GM12864 (cell line): Measurements from ENCODE around the gene SDK2.
A peak's percentile ranks its signal among the peaks of the same experiment; 100 is the strongest.
"Not testable (repeated sequence)": the region's sequence is repeated elsewhere in the genome, so short reads cannot be mapped to it uniquely, and the experiment has no call there.

Experiments used
- DNase-seq: peaks from one replicate; pipeline ENCODE4 v3.0.0-alpha.2; 2011; ENCODE audit warnings: low read depth
- H3K4me3 ChIP-seq: 2 replicates; pipeline ENCODE4 v1.5.1; 2011; ENCODE audit warnings: mild to moderate bottlenecking, low read depth, low read length, control low read depth
- TF ChIP-seq, protein P1 (sequence below): IDR thresholded peaks from 2 replicates; pipeline ENCODE4 v1.5.1; 2011; ENCODE audit warnings: low read depth, mild to moderate bottlenecking, moderate library complexity, low read length, control low read depth, inconsistent platforms; ENCODE audit errors: missing control alignments

The SDK2 gene

GRCh38 chr17:73311781-73312641 lies 332.2 kb downstream of the SDK2 start, which contains the start of gene CDC42EP4:
CDC42EP4 (minus strand) TSS chr17:73312001; CDS start chr17:73286500, 25,501 bp downstream.
- H3K4me3 ChIP-seq: peak within 1 kb of the TSS; percentile 62
- no peak for DNase-seq
- TF ChIP-seq, protein P1, sequence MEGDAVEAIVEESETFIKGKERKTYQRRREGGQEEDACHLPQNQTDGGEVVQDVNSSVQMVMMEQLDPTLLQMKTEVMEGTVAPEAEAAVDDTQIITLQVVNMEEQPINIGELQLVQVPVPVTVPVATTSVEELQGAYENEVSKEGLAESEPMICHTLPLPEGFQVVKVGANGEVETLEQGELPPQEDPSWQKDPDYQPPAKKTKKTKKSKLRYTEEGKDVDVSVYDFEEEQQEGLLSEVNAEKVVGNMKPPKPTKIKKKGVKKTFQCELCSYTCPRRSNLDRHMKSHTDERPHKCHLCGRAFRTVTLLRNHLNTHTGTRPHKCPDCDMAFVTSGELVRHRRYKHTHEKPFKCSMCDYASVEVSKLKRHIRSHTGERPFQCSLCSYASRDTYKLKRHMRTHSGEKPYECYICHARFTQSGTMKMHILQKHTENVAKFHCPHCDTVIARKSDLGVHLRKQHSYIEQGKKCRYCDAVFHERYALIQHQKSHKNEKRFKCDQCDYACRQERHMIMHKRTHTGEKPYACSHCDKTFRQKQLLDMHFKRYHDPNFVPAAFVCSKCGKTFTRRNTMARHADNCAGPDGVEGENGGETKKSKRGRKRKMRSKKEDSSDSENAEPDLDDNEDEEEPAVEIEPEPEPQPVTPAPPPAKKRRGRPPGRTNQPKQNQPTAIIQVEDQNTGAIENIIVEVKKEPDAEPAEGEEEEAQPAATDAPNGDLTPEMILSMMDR: no peak

- TF ChIP-seq, protein P1: no peak
- peak overlapping the region; percentile 62 for H3K4me3 ChIP-seq
- DNase-seq: no peak
Observed at GRCh38 chr17:73311428-73311780, 332.8 kb downstream of the SDK2 start.

DNA sequence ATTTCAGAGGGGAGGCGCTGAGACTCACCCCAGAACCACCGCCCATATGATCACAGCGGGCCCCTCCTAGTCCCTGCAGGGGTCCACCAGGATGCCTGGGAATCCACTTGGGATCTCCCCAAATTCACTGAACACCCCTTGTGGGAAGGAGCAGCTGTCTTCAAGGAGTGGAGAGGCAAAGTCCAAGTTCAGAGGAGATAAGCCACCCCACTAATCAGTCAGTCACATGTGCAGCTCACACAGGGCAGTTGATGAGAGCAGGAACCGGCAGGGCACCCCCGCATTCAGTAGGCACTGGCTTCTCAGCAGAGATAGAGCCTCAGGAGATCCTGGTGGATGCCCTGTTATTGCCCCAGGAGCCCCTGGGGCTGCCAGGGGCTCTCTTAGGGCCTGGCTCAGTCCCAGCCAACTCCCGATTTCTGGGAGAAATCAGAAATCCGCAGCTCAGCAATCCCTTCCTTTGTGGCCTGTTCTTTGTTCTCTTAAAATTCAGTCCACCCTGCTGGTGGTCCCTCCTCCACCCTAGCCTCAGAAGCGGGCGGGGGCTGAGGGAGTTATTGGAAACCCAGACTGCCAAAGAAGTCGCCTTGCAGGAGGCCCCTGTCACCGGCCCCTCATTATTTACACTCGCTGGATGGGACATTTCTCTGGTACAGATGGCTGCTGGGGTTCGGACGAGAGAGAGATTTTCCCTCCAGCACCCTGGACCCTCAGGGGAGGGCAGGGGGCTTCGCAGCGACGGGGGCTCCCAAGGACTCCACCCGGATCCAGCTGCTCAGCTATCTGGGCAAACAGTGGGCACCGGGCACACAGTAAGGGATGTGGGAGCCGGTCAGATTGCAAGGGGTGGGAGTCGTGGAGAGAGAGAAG lies 334.3 kb downstream of the SDK2 start:
- H3K4me3 ChIP-seq: peak overlapping the region; percentile 62
- TF ChIP-seq, protein P1: no peak
- no peak for DNase-seq

DNA sequence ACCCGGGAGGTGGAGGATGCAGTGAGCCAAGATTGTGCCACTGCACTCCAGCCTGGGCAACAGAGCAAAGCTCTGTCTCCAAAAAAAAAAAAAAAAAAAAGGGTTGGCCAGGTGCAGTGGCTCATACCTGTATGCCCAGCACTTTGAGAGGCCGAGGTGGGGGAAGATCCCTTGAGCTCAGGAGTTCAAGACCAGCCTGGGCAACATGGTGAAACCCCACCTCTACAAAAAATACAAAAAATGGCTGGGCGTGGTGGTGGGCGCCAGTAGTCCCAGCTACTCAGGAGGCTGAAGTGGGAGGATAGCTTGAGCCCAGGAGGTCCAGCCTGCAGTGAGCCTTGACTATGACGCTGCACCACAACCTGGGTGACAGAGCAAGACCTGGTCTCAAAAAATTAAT lies 335.3 kb downstream of the SDK2 start:
- H3K4me3 ChIP-seq: not testable (repeated sequence)

GRCh38 chr17:73308017-73308823 lies 336.0 kb downstream of the SDK2 start:
- DNase-seq: no peak
- no peak overlapping the region for H3K4me3 ChIP-seq
- TF ChIP-seq, protein P1: no peak

More for the DNA sequence above, 335.3 kb downstream of the SDK2 start:
- DNase-seq: not testable (repeated sequence)

- TF ChIP-seq, protein P1: no peak
- no peak overlapping the region for H3K4me3 ChIP-seq
- DNase-seq: no peak
Observed at GRCh38 chr17:73307130-73307529, 337.1 kb downstream of the SDK2 start.
